ENCODE data around the gene PALB2.
"Not testable (repeated sequence)": the region's sequence is repeated elsewhere in the genome, so short reads cannot be mapped to it uniquely, and the experiment has no call there.

PALB2 gene

DNA sequence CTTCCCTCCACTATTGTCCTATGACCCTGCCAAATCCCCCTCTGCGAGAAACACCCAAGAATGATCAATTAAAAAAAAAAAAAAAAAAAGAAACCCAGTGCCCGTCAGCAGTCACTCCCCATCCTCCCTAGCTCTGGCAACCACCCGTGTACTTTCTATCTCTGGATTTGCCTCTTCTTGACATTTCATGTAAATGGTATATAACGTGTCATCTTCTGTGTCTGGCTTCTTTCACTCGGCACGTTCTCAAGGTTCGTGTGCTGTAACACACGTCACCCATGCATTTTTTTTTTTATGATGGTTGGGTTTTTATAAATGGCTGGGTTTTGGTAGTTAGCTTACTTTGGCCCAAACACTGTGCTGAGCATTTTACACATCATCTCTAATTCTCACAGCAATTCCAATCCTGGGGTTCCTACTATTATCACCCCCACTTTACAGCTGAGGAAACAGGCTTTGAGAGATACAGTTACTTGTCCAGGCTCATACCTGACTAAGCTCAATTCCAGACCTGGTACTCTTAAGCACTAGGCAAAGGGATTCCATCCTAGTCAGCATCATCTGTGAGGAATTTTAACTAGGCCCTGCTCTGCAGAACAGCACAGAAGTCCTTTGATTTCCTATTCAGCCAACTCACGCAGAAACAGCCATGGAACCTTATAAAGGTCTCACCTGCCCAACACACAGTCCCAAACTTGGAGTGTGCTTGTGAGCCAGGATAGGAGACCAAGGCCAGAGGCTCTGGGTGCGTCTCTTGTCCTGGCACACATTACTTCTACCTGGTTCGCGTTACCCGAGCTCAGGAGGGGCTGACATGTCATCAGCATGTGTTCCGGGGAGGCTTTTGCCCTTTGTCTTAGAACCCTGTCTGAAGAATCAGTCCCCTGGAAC, 56.7 kb downstream of the PALB2 start:
- peak; percentile 11 for DNase-seq (ENCODE audit: low read depth, low spot score)

DNA sequence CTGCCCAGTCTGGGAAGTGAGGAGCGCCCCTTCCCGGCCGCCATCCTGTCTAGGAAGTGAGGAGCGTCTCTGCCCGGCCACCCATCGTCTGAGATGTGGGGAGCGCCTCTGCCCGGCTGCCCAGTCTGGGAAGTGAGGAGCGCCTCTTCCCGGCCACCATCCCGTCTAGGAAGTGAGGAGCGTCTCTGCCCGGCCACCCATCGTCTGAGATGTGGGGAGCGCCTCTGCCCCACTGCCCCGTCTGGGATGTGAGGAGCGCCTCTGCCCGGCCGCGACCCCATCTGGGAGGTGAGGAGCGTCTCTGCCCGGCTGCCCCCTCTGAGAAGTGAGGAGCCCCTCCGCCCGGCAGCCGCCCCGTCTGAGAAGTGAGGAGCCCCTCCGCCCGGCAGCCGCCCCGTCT, 57.8 kb downstream of the PALB2 start:
- not testable (repeated sequence) for DNase-seq (ENCODE audit: low read depth, low spot score)

DNA sequence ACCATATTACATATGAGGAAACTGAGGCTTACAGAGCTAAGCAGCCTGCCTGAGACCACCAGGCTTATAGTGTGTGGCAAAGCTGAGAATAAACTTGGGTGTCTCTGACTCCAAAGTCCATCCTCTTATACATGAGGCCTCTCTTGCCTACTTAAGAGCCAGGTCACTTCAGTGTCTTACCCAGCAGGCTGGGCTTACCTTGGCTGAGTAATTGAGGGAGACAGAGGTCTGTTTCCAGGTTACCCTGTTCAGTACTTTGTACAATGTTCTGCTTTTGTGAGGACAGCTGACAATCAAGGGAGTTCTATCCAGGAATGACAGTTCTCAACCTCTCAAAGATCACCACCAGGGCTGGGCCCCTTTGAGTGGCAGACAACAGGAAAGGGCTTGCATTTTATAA, 59.3 kb downstream of the PALB2 start:
- DNase-seq (ENCODE audit: low read depth, low spot score) = no peak

DNA sequence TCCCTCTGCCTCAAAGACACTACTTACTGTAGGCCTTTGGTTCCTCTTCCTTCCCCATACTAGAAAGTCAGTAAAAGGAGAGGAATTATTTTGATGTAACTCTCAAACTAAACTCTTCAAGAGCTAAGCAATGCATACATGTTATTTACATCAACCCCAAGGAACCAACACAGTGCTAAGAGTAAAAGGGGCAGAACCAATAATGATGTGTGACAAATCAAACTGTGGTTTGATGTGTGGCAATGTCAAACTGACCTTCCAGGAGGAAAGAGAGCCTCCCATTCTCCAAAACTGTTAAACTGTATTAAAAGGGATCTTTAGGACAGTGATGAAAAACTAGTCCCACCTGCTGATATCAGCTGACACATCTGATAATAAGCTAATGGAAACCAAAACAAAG, 60.7 kb downstream of the PALB2 start:
- no peak for DNase-seq (ENCODE audit: low read depth, low spot score)

DNA sequence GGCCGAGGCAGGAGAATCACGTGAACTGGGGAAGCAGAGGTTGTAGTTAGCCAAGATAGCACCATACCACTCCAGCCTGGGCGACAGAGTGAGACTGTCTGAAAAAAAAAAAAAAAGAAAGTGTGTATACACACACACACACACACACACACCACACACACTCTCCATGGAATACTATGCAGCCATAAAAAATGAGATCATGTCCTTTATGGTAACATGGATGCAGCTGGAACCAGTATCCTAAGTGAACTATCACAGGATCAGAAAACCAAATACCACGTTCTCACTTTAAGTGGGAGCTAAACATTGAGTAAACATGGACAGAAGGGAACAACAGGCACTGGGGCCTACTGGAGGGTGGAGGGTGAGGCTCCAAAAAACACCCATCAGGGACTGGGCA, 61.7 kb downstream of the PALB2 start:
- no peak for DNase-seq (ENCODE audit: low read depth, low spot score)

DNA sequence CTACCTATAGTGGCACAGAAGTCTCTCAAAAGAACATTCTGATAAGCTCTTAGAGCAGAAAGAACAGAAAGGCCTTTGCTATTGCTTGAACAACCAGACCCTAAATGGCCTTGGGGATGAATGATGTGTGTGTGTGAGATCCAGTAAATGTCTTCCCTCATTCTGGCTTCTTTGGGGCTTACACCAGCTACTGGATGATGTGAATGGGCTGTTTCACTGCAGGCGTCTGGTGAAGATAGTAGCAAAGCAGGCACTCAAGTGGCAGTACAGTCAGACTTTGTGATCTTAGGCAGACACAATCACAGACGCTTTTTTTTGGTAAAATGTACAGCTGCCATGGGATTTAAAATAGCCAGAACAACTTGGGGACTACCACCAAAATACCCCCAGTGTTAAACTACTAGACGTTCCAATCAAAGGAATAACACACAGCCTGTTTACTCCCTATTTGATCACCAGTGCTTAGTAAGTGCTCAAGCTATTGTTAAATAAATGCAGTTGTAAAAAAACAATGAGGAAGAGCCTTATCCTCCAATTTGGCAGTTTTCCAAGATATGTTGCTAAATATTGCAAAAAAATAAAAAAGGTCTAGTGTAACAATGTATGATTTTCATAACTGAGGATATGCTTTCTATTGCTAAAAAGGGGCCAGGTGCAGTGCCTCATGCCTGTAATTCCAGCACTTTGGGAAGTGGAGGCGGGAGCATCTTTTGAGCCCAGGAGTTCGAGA, 62.8 kb downstream of the PALB2 start:
- peak; percentile 18 for DNase-seq (ENCODE audit: low read depth, low spot score)

DNA sequence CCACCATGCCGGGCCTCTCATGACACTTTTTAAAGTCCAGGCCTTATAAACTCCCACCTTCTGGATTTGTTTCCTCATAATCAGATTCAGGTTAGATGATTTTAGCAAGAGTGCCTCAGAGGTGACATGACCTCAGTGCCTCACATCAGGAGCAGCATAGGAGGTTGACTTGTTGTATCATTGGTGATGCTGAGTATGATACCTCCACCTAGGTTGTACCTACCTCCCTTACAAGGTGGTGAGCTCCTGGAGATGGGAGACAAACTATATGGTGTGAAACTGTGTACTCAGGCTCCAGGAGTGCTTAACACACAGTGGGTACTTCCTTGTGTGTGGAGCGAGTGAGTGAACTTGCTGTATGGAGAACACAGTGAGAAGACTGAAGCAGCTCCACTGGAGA, 63.6 kb downstream of the PALB2 start:
- no peak for DNase-seq (ENCODE audit: low read depth, low spot score)

DNA sequence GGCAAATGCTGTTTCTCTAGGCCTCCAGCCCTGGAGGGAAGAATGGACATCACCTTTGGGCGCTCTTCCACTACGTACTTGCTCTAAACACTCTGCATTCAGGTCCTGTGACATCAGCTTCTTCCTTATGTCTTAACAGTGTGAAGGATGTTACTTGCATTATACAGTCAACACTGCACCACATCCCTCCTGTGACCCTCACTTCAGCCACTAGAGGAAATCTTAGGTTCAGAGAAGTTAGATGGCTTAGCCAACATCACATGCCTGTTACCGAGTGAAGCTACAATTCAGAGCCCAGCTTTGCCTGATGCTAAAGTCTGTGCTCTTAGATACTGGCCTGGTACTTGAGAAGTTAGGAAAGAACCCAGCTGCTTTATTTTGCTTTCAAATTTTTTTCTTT, 65.3 kb downstream of the PALB2 start:
- no peak for DNase-seq (ENCODE audit: low read depth, low spot score)

DNA sequence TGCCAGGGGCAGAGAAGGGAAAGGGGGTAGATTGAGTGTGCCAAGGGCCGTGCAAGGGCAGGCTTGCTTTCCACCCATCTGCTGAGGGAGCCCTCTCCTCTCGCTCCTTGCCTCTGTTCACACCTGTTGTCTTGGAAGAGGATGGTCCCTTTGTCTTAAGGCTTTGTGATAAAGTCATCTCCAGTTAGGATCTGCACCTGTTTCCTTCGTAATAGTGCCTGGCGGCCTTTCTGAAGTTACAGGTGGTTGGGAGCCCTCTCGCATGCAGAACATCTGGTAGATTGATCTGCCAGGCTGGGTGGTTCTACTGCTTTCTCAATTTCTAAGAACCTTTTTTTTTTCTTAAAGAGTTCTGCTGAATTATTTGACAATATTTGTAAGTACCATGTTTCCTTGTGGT, 67.3 kb downstream of the PALB2 start:
- no peak for DNase-seq (ENCODE audit: low read depth, low spot score)

DNA sequence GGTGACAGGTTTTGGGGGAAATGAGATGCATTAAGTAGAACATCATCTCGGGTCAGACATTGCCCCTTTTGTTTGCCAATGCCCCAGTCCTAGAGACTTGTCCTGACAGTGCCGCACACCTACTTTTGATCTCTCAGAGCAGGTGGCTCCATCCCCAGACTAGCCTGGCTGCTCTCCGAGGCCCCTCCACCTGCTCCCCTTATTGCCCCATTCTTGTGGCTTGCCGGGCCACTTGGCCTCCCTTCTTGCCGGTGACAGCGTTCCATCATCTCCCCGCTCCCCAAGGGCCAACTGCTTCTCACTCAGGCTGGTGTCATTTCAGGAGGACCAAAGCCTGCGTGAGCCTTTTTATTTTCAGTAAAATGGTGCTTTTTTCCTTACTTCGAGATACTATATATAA, 68.7 kb downstream of the PALB2 start:
- no peak for DNase-seq (ENCODE audit: low read depth, low spot score)

DNA sequence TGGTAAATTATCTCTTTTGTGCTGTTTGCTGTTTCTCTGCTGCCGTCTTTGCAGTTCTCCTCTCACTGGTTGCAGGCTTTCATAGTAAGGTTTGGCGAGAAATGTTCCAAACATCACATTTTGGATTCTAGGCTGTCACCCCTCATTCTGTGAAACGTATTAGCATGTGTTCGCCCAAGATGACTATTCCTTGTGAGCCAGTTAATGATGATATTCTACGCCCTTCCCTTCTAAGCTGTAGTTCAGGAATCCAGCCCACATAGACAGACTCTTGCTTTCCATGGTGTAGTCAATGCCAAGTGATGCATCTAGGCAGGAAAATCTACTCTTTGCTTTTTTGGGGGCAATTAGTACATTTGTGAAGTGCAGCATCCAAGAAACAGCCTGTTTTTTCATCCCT, 69.2 kb downstream of the PALB2 start:
- DNase-seq (ENCODE audit: low read depth, low spot score) = no peak

DNA sequence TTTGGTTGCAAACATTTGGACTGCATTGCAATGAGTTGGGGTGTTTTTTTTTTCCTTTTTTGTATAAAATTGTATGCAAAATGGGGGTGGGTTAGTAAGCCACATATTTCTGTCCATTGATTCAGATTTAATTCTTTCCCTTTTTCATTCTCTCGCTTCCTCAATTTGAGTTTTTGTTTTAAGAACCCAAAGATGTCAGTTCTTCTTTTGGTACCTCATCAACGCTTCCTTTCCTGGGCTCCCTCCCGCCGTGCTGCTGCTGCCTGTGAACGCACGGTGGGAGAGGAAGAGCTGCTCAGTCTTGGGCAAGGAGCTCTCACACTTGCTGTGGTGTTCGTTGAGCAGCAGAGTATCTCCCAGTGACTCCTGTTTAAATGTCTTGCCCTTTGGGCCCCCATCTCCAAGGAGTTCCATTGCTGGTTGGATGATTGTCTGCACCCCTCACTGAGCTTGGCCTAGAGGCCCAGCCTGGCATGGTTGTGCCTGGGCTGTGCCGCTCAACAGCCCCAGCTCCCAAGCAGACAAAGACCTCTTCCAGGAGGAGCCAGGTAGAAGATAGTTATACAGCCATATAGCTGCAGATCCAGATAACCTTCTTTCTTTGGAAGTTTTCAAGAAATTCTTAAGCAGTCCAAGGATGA, 70.0 kb downstream of the PALB2 start:
- no peak for DNase-seq (ENCODE audit: low read depth, low spot score)

DNA sequence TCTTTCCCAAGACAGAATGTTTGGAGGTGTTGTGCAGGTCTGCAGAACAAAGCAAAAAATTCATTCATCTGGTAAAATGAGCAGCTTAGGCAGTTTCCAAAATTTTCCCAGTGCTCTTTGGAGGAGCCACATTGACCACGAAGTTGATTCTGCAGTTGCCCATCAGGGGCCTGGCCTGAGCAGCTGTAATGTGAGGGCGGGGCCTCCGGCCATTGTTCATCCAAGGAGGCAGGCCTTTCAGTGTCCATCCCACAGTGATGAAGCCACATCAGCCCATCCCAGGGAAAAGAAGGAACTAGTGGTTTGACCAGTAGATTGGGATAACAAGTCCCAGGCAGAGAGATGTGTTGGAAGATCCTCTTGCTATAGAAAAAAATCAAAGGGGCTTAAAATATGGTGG, 73.5 kb downstream of the PALB2 start:
- DNase-seq (ENCODE audit: low read depth, low spot score) = no peak

DNA sequence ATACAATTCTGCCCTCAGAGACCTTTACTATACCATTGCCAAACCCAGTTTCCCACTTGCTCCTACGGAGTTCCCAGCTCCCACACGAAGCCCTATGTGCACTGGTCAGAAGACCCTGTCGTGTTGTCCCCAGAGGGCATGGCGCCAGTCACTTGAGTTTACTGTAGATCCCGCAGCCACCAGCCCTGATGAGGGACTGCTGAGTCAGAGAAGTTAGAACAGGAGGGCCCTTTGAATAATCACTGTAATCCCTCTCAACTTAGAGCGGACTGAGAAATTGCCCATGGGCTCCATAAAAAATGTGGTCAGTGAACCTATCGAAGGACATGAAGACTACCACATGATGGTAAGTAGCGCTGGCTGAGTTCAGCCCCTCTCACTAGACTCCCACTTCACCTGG, 74.4 kb downstream of the PALB2 start:
- no peak for DNase-seq (ENCODE audit: low read depth, low spot score)

DNA sequence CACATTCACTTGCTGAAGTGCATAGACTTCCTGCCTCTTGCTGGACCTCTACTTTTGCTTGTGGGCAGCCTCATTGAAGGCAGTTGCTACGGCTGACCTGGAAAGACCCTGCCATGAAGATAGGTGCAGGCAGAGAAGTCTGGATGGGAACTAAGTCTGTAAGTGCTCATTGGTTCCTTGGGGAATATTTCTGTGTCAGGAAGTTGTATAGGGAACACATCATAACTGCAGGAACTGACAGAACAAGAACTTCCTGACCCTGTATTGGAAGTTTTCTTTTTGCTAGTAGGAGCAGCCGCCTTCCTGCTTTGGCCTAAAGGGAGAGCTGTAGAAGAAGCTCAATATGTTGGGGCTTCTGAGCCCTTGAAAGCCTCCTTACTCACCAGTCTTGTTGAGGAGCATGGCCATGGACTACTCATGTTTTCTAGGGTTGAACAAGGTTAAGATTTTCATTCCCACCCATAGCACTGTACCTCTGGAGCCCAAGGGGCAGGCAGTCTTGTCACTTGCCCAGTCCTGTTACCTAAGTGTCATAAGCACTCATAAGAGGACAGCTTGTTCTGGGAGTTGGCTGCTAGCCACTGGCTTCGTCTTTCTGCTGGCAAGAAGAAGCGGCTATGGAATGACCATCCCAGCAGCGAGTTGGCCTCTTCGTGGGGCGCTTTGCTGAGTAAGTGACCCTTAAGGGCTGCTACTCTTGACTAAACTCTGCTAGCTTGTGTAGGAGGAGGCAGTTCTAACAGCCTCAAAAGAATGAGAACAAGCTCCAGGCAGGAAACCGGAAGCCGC, 76.3 kb downstream of the PALB2 start:
- DNase-seq (ENCODE audit: low read depth, low spot score) = no peak

DNA sequence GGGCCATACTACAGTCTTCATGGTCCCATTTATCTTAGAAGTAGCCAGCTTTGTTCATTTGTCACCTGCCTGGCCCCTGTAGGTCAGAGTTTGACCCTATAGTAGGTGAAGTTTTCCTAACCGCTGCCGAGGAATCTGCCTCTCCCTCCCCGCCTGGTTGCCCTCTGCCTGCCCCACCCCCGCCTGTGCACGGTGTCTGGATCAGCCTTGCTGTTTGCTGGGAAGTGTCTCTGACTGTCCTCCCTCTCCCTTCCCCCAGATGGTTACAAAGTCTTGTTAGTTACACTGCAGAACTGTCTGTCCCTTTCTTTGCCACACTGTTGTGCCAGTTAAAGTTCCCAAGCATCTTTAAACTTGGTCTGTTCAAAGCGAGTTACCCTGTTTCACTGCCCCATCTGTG, 77.9 kb downstream of the PALB2 start:
- no peak for DNase-seq (ENCODE audit: low read depth, low spot score)

DNA sequence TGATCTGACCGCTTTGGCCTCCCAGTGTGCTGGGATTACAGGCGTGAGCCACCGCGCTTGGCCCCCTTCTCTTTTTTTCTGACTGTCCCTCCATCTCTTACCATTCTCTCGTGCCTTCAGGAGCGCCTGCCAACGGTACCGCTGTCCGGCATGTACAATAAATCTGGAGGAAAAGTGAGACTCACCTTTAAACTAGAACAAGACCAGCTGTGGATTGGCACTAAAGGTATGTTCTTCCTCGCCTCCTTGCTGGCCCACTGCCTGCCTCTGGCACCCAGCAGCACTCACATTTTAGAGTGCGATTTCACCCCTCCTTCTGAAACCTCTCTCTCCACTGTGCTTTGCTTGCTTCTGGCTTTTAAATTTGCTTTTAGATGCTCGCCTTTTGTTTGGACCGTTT, 78.6 kb downstream of the PALB2 start:
- no peak for DNase-seq (ENCODE audit: low read depth, low spot score)

DNA sequence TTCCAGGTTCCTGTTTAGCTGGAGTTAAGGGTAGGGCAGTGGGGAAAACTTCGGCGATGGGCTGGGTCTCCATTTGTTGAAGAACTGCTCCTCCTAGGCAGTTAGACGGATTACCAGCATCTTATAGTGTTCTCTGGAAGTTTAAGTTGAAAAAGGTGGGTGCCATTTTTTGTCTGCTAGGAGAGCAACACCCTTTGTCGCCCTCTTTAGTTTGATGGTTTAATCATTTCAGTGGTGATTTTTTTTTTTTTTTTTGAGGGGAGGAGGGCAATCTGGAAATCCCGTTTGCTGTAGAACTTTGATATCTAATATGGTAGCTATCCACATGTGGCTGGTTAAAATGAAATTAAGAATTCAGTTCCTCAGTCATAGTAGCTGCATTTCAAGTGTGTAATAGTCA, 79.5 kb downstream of the PALB2 start:
- DNase-seq (ENCODE audit: low read depth, low spot score) = no peak

DNA sequence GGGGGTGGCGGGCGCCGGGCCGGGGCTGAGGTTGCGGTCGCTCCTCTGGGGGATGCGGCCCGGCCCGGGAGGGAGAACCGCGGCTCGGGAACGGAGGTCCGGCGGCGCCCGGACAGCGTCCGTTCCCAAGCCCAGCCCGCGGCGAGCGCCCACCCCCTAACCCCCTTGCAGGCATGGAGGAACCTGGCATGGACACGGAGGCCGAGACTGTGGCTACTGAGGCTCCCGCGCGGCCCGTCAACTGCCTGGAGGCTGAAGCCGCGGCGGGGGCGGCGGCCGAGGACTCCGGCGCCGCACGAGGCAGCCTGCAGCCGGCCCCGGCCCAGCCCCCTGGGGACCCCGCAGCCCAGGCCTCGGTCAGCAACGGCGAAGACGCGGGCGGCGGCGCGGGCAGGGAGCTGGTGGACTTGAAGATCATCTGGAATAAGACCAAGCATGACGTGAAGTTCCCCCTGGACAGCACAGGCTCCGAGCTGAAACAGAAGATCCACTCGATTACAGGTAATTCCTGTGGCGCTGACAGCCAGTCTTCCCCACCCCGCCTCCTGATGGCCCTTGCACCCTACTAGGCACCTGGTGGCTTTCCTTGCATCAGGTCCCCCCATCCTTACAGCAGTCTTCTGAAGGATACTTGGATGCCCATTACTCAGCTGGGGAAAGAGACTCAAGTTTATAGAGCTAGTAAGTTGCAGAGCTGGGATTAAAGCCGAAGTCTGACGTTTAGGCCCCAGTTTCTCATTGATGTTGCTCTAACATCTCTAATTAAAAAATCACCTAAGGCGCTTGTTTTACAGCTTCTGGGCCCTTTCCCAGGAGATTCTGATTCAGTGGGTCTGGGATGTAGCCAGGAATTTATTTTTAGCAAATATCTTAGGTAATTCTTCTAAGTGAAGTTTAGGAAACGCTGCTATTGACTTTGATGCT, 83.1 kb downstream of the PALB2 start:
- DNase-seq (ENCODE audit: low read depth, low spot score) = no peak

DNA sequence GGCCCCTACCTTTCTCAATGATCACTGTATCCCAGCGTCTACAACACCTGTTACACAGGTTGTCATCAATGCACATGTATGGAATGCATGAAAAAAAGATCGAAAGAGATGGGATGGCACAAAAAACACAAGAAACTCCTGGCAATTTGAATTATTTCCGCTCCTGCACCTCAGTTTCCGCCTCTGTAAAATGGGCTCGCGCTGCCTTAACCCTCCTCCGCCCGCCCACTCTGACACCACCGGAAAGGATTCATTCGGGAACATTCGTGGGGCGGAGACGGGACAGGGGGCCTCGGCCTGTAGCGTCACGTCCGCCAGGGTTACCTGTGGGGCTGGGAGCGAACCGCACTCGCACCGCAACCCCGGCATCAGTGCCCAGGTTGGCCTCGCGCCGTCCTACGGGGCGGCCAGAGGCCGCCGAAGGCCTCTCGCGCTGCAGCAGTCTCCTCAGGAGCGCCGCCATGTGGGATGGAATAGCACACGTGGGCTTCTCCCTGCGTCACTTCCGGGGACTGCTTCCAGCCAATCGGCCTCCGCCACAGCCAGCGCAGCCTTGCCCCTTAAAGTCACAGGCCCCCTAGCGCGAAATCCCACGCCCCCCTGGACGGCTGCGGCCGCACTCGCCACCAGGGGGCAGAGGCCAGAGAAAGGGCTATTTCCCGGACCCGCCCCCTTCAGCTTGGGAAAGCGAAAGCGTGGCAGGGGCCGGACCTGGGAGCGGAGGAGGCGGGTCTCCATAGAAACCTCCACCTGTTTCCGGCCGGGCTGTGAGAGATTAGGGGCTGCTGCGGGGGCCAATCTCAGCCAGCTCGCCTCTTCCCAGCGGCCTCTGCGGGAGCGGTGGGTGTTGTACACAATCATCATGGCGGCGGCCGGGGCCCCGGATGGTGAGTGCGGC, 84.0 kb downstream of the PALB2 start, which contains the start of the genes EARS2 and UBFD1:
Gene EARS2 (minus strand): TSS at position 470 of the 898 bp plus-strand sequence. CDS start 7 bp downstream, at position 463.
Gene UBFD1 (plus strand): TSS at position 847 of the 898 bp plus-strand sequence. CDS start 16 bp downstream, at position 863.
- DNase-seq (ENCODE audit: low read depth, low spot score) = peak; percentile 100
